Neural cell (in vitro differentiated cells): ENCODE results near the gene NMU.

Experiments used
- EP300 ChIP-seq: fragments of 450-650 bp; conservative IDR thresholded peaks from 2 replicates; pipeline ENCODE4 v1.6.1; 2014; ENCODE audit warnings: antibody characterized with exemption, mild to moderate bottlenecking, moderate library complexity; ENCODE audit not compliant: poor library complexity, severe bottlenecking
- EZH2 ChIP-seq: fragments of 200-600, 300-800 bp; shearing (Covaris generic), sonication (generic); IDR thresholded peaks from 2 replicates; pipeline ENCODE4 v1.6.1; 2014; ENCODE audit warnings: antibody characterized with exemption, low read length, borderline replicate concordance, mild to moderate bottlenecking; ENCODE audit not compliant: insufficient read depth, poor library complexity, severe bottlenecking
- POLR2AphosphoS5 ChIP-seq: IDR thresholded peaks from 2 replicates; pipeline ENCODE4 v1.6.1; 2012
- RAD21 ChIP-seq: fragments of 450-650 bp; conservative IDR thresholded peaks from 2 replicates; pipeline ENCODE4 v1.6.1; 2014; ENCODE audit warnings: antibody characterized with exemption, mild to moderate bottlenecking, moderate library complexity
- TF ChIP-seq, protein P1 (sequence below): fragments of 450-650 bp; IDR thresholded peaks from 2 replicates; pipeline ENCODE4 v1.5.1; 2014; ENCODE audit warnings: antibody characterized with exemption, mild to moderate bottlenecking, moderate library complexity; ENCODE audit not compliant: poor library complexity, severe bottlenecking

- TF ChIP-seq, protein P1, sequence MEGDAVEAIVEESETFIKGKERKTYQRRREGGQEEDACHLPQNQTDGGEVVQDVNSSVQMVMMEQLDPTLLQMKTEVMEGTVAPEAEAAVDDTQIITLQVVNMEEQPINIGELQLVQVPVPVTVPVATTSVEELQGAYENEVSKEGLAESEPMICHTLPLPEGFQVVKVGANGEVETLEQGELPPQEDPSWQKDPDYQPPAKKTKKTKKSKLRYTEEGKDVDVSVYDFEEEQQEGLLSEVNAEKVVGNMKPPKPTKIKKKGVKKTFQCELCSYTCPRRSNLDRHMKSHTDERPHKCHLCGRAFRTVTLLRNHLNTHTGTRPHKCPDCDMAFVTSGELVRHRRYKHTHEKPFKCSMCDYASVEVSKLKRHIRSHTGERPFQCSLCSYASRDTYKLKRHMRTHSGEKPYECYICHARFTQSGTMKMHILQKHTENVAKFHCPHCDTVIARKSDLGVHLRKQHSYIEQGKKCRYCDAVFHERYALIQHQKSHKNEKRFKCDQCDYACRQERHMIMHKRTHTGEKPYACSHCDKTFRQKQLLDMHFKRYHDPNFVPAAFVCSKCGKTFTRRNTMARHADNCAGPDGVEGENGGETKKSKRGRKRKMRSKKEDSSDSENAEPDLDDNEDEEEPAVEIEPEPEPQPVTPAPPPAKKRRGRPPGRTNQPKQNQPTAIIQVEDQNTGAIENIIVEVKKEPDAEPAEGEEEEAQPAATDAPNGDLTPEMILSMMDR, result no peak
- TF ChIP-seq EZH2, result no peak
- TF ChIP-seq POLR2AphosphoS5, result no peak
- no peak for TF ChIP-seq RAD21
- no peak for TF ChIP-seq EP300
These were observed 67.1 kb downstream of the NMU start for GRCh38 chr4:55568905-55569504.
